Sigmoid colon (tissue), 4 donors: ENCODE data around the gene RHOXF2B.

Experiments
- EP300 ChIP-seq, 4 donors: sonication (generic); formaldehyde crosslinking; IDR thresholded peaks; one replicate each; pipeline ENCODE4 v1.6.1; 2017; ENCODE audit warnings: antibody characterized with exemption in 4 of 4
- POLR2A ChIP-seq, 2 donors: fragments of 450-650 bp; IDR thresholded peaks; one replicate each; pipeline ENCODE4 v1.6.1; 2016; ENCODE audit warnings: antibody characterized with exemption in 2 of 2, mild to moderate bottlenecking in 2 of 2, moderate library complexity in 2 of 2
- POLR2AphosphoS5 ChIP-seq, 4 donors: sonication (generic); formaldehyde crosslinking; IDR thresholded peaks; one replicate each; pipeline ENCODE4 v1.6.1; 2017; ENCODE audit warnings: antibody characterized with exemption in 4 of 4
- TF ChIP-seq, protein P1 (sequence below), 4 experiments: fragments of 450-650 bp in 3 of 4; fragments of 200-600 bp in 1 of 4; IDR thresholded peaks; one replicate each; pipeline ENCODE4 v1.5.1; 2016 to 2019; ENCODE audit warnings: antibody characterized with exemption in 4 of 4, mild to moderate bottlenecking in 3 of 4, moderate library complexity in 2 of 4

DNA sequence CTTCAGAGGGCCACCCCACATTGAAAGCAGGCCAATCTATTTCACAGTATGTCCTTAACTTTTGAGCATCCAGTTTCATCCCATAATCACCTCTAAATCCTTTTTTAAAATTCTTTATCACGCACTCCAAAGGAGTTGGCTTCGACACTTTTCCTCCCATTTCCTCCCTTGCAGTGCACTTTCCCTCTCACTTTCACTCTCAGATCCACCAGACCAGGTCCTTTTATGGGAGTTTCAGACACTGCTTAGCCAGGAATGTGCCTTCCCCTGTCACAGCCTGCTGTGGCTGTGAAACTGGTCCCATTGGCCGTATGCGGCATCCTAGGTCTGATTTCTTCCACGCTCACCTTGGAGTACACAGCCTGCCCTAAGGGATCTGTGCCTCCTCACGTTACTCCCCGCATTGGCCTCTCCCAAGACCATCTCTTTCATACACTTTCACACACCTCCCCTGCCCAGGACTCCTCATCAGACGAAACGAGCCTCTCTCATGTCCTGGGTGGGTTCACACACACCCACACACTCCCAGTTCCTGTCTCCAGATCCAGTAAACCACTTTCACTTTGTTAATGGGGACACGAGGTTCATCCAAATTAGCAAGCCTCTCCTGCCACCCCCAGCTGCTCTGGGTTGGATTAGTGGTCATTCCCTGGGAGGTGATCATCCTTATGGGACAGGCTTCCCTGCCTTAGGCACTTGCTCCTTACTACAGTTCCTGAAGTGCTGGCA is 10.0 kb upstream of the RHOXF2B start:
- TF ChIP-seq, protein P1, sequence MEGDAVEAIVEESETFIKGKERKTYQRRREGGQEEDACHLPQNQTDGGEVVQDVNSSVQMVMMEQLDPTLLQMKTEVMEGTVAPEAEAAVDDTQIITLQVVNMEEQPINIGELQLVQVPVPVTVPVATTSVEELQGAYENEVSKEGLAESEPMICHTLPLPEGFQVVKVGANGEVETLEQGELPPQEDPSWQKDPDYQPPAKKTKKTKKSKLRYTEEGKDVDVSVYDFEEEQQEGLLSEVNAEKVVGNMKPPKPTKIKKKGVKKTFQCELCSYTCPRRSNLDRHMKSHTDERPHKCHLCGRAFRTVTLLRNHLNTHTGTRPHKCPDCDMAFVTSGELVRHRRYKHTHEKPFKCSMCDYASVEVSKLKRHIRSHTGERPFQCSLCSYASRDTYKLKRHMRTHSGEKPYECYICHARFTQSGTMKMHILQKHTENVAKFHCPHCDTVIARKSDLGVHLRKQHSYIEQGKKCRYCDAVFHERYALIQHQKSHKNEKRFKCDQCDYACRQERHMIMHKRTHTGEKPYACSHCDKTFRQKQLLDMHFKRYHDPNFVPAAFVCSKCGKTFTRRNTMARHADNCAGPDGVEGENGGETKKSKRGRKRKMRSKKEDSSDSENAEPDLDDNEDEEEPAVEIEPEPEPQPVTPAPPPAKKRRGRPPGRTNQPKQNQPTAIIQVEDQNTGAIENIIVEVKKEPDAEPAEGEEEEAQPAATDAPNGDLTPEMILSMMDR (IDR thresholded peaks at IDR 0.05), result no peak
- no peak for TF ChIP-seq POLR2AphosphoS5 (IDR thresholded peaks at IDR 0.05)
- TF ChIP-seq POLR2A (IDR thresholded peaks at IDR 0.05), result no peak
- no peak for TF ChIP-seq EP300 (IDR thresholded peaks at IDR 0.05)
